ENCODE results near the gene NINJ2. TPM values are rescaled to one million over a fixed set of nuclear protein-coding genes. Genes with fewer than 3 reads are reported as not detected.

NINJ2 gene
- total RNA-seq, 1 donor from 2014 or later, result 18.5 TPM

- no peak for DNase-seq (ENCODE audit: low spot score)
Measured at GRCh38 chr12:571795-572531, 91.3 kb downstream of the NINJ2 start.

- no peak for DNase-seq (ENCODE audit: low spot score)
Measured at GRCh38 chr12:570921-571794, 92.1 kb downstream of the NINJ2 start.

- peak; percentile 95 for DNase-seq (ENCODE audit: low spot score)
Measured at GRCh38 chr12:570435-570920, 92.8 kb downstream of the NINJ2 start.

GRCh38 chr12:569803-570434 lies 93.3 kb downstream of the NINJ2 start:
- DNase-seq (ENCODE audit: low spot score), result peak; percentile 97

- no peak for DNase-seq (ENCODE audit: low spot score)
Measured at GRCh38 chr12:569091-569676, 94.1 kb downstream of the NINJ2 start.

- DNase-seq (ENCODE audit: low spot score), result no peak
Measured at GRCh38 chr12:568486-568885, 94.8 kb downstream of the NINJ2 start.

- DNase-seq (ENCODE audit: low spot score), result no peak
Measured at GRCh38 chr12:565589-566105, 97.6 kb downstream of the NINJ2 start.

- no peak for DNase-seq (ENCODE audit: low spot score)
Measured at GRCh38 chr12:565161-565560, 98.1 kb downstream of the NINJ2 start.

GRCh38 chr12:563787-564298 lies 99.4 kb downstream of the NINJ2 start:
- no peak for DNase-seq (ENCODE audit: low spot score)

GRCh38 chr12:563250-563781 lies 99.9 kb downstream of the NINJ2 start:
- no peak for DNase-seq (ENCODE audit: low spot score)

GRCh38 chr12:562634-563033 lies 100.6 kb downstream of the NINJ2 start:
- no peak for DNase-seq (ENCODE audit: low spot score)

GRCh38 chr12:561908-562593 lies 101.2 kb downstream of the NINJ2 start:
- DNase-seq (ENCODE audit: low spot score), result no peak

- DNase-seq (ENCODE audit: low spot score), result no peak
Measured at GRCh38 chr12:561391-561705, 101.9 kb downstream of the NINJ2 start.

- no peak for DNase-seq (ENCODE audit: low spot score)
Measured at GRCh38 chr12:560691-561390, 102.4 kb downstream of the NINJ2 start.

- no peak for DNase-seq (ENCODE audit: low spot score)
Measured at GRCh38 chr12:559906-560455, 103.3 kb downstream of the NINJ2 start.

GRCh38 chr12:559208-559905 lies 103.9 kb downstream of the NINJ2 start:
- no peak for DNase-seq (ENCODE audit: low spot score)

GRCh38 chr12:558580-558979 lies 104.7 kb downstream of the NINJ2 start:
- no peak for DNase-seq (ENCODE audit: low spot score)

- DNase-seq (ENCODE audit: low spot score), result no peak
Measured at GRCh38 chr12:556498-556897, 106.7 kb downstream of the NINJ2 start.

GRCh38 chr12:554001-554285 lies 109.3 kb downstream of the NINJ2 start:
- DNase-seq (ENCODE audit: low spot score), result no peak
